Activated CD8-positive, alpha-beta memory T cell treated with anti-CD3 and anti-CD28 coated beads, Interleukin-2, amount 50 U/mL, for 24 hours (primary cell): ENCODE results near the gene MED16.

Experiments used
- DNase-seq: peaks from one replicate; pipeline ENCODE4 v3.0.0-alpha.2; 2020; ENCODE audit errors: extremely low read depth

MED16 gene, protein sequence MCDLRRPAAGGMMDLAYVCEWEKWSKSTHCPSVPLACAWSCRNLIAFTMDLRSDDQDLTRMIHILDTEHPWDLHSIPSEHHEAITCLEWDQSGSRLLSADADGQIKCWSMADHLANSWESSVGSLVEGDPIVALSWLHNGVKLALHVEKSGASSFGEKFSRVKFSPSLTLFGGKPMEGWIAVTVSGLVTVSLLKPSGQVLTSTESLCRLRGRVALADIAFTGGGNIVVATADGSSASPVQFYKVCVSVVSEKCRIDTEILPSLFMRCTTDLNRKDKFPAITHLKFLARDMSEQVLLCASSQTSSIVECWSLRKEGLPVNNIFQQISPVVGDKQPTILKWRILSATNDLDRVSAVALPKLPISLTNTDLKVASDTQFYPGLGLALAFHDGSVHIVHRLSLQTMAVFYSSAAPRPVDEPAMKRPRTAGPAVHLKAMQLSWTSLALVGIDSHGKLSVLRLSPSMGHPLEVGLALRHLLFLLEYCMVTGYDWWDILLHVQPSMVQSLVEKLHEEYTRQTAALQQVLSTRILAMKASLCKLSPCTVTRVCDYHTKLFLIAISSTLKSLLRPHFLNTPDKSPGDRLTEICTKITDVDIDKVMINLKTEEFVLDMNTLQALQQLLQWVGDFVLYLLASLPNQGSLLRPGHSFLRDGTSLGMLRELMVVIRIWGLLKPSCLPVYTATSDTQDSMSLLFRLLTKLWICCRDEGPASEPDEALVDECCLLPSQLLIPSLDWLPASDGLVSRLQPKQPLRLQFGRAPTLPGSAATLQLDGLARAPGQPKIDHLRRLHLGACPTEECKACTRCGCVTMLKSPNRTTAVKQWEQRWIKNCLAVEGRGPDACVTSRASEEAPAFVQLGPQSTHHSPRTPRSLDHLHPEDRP

DNA sequence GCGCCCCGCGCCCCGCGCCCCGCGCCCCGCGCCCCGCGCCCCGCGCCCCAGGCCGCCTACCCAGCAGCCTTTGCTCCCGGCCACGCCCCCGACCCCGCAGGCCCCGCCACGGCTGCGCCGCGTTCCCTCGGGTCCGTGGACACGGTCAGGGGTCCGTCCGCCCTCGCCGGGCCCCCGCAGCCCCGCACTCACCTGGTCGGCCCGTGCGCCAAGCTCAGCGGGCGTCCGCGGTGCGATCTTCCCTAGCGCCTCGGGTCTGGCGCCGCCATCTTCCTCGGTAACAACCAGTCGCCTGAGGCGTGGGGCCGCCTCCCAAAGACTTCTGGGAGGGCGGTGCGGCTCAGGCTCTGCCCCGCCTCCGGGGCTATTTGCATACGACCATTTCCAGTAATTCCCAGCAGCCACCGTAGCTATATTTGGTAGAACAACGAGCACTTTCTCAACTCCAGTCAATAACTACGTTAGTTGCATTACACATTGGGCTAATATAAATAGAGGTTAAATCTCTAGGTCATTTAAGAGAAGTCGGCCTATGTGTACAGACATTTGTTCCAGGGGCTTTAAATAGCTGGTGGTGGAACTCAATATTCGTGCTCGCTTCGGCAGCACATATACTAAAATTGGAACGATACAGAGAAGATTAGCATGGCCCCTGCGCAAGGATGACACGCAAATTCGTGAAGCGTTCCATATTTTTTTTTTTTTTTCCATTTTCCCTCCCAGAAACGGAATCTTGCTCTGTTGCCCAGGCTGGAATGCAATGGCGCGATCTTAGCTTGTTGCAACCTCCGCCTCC lies at the start of gene MED16, which contains the start of gene RNU6-9:
TSS of gene MED16 (minus strand) at position 294 of the 796 bp plus-strand sequence. CDS start 2,056 bp downstream, outside the sequence.
TSS of gene RNU6-9 (plus strand) at position 591 of the 796 bp plus-strand sequence.
- DNase-seq = peak; percentile 67

DNA sequence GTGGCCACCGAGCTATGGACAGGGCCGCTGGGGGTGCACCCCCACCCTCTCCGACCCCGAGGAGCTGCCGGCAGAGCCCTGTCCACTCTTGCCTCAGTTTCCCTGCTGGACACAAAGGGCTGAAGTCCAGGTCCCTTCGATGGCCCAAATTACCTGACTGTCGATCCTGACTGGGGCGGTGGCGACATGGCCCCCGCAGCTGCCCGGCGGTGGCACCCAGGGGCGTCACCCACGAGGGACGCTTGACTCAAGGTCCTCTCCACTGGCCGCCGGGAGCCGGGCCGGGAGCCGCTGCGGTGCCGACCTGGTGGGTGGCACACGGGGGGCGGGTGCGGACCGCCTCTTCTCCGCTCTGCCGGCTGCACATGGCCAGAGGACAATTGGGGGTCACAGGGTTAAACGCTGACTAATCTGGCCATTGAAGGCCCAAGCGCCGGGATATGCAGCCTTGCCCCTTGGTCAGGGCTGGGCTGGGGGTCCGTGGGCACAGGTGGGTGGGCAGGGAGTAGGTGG lies 49.2 kb upstream of the MED16 start:
- DNase-seq = no peak

DNA sequence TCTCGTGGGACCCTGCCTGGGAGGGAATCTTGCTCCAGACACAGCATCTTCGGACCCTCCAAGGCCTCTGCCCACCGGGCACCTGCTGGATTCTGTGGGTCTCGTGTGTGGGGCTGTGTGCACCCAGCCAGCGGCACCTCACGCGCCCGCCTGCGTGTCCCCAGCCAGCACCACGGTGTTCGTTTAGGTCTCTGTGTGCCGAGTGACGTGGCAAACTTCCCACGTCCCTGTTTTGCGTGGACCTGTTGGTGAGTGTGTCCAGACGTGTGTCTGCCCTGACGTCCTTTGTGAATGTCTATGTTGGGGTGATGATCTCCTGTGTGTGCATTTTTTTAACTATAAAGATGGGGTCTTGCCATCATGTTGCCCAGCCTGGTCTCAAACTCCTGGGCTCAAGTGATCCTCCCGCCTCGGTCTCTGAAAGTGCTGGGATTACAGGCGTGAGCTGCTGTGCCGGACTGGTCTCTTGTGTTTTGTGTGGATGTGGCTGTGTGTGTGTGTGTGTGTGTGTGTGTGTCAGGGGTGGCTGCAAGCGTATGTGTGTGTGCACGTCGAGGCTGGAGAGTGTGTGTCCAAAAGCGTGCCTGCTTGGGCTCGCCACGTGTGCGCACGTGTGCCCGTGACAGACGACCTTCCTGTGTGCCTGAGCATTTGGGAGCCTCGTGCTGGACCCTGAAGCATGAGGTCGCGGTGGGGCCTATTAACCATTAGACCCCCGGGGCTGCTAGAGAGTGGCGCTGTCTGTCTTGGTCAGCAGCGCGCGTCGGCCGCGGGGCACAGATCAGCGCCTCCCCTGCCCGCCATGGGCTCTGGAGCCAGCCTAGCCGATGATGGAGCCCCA lies 48.5 kb upstream of the MED16 start:
- no peak for DNase-seq

DNA sequence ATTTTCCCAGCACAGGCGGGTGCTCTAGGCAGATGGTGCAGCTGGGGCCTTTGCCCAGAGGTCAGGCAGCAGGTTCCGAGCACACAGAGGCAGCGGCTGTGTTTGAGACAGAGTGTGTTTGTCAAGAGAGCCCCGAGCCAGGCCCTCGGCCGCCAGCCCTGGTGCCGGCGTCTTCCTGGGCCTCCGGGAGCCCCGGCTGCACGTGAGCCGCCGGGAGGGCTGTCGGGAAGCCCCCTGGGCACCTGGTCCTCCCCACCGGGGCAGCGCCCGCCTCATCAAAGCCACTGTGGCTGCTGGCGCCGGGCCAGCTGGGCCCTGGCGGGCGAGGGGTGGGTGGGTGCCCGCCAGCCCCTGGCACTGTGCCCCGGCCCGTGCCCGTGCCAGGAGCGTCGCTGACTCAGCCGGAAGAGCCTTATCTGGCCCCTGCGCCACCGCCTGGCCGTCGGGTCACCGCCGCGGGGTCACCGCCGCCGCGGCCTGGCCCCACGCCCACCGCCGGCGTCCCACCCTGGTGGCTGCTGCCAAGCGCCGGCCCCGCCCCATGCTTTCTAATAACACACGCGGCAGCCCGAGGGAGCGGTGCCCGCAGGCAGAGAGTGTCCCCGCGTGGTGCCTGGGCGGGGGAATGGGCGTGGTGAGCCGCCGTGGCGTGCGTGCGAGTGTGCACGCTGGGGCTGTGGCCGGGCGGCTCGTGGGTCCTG lies 47.8 kb upstream of the MED16 start:
- no peak for DNase-seq

DNA sequence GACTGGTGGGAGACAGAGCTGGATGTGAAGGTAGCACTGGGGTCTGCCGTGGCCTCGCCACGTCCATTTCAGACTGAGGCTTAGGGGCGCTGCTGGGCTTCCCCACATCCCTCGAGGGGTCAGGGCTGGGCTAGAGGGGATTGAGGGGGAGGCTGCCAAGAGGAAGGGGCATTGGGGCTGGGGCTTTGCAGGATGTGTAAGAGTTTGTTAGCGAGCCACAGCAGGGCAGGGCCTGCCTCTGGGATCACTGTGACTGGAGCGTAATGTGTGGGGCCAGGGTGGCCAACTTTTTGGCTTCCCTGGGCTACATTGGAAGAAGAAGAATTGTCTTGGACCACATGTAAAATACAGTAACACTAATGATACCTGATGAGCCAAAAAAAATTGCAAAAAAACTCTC lies 46.9 kb upstream of the MED16 start:
- DNase-seq = no peak

DNA sequence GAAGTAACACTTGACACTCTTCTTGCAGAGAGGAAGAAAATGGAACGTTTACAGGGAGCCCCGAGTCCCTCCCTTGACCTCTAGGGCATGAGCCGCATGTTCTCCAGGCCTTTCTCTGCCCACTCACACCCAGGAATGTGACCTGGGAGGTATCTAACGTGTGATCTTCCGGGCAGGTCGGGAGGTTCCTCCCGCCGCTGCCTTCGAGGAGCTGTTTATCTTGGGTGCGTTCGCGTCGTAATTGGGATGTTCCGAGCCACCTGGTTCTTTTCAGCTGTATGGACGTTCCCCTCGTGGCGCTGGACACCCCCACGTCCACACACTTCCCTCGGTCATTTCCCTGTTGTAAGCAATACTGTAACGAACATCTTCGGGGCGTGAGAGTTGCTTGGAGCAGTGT lies 46.5 kb upstream of the MED16 start:
- no peak for DNase-seq

DNA sequence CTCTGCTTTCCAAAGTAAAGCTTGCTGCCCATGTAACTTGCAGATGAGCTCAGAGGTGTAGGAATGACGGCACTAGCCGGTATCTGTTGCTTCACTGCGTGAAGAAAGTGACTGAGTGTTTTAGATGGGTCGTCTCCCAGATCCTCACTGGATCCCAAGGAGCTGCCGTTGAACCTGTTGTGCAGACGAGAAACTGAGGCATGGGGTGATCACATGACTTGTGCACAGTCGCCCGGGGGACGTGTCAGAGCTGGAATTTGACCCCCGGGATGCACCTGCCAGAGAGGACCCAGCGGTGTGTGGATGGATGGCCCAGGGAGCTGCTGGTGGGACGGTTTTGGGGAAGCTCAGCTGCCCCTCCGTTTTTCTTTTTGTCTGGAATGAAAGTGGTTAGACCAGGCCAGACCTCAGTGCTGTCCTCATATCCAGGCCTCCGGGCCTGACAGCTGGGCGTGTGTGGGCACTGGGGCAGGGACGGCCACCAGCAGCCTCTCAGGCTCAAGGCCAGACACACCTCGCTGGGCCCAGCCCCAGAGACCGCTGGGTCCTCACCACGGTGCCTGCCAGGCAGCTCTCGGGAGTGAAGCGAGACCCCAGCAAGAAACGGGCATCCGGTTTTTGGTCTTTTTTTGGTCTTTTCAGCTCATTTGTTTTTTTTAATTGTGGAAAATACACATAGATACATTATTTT lies 45.4 kb upstream of the MED16 start:
- DNase-seq = no peak

DNA sequence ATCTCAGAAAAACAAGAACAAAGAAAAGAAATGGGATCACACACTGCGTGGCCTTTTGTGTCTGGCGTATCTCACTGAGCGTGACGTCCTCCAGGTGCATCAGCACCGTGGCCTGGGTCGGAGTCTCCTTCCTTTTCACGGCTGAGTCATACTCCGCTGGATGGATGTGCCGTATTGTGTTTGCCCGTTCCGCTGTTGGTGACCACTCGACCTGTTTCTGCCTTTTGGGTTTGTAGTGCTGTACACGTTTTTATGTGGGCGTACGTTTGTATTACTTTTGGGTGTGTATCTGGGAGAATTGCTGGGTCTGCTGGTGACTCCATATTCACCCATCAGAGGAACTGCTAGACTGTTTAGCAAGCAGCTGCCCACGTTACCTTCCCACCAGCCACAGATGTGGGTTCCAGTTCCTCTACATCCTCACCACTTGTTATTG lies 44.3 kb upstream of the MED16 start:
- DNase-seq = no peak

DNA sequence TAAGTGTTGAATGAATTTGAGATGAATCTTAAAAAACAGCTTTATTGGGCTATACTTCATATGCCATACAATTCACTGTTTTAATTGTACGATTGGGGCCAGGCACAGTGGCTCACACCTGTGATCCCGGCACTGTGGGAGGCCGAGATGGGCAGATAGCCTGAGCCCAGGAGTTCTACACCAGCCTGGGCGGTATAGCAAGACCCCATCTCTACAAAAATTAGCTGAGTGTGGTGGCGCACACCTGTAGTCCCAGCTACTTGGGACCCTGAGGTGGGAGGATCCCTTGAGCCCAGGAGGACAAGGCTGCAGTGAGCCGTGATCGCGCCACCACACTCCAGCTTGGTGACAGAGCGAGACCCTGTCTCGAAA lies 43.2 kb upstream of the MED16 start:
- no peak for DNase-seq

DNA sequence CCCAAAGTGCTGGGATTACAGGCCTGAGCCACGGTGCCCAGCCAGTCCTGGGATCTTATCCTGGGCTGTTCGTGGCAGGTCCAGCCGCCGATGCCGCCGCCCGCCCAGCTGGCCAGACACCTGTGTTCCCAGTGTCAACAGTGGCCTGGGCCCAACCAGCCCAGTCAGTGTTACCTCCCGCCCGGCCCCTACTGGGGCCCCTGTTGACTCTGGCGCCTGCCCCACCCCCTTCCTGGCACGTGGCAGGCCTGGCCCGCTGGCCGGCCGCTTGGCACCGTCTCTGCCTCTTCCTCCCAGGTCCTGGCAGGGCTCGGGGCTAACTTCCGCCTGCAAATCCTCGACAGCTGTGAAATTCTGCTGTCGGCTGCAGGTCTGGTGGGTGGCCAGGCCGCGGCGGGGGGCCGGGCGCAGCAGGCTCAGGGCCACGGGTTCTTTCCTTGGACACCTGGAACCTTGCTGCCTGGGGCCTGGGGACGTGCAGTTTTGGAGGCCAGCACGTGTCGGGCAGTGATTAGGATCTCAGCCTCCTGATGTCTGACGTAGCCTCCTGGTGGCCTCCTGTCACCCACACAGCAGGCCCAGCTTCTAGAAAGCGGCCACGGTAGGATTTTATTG lies 42.0 kb upstream of the MED16 start:
- DNase-seq = no peak

DNA sequence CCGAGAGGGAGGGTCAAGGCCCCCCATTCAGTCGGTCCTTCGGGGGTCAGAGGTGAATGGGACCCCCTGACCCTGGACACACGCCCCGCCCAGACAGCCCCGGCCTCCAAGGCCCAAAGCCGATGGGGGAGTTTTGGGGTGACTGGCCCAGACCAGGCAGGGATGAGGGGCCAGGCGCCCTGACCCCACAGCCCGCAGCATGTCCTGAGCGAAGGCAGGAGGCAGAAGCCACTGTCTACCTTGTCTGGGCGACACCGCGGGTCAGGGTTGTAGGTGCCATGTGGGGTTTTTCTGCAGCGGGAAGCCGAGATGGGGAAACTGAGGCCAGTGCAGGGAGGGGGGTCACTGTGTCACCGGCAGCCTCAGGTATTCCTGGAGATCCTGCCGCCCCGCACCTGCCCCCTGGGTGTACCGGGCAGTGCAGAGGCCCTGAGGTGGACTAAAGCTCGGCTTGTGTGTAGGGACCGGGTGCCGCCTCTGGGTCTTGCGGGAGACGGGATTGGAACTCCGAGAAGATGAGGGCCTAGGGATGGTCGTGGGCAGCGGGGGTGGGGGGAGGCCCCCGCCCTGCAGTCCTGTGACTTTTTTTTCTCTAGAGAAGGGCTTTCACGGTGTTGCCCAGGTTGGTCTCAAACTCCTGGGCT lies 41.3 kb upstream of the MED16 start:
- no peak for DNase-seq

DNA sequence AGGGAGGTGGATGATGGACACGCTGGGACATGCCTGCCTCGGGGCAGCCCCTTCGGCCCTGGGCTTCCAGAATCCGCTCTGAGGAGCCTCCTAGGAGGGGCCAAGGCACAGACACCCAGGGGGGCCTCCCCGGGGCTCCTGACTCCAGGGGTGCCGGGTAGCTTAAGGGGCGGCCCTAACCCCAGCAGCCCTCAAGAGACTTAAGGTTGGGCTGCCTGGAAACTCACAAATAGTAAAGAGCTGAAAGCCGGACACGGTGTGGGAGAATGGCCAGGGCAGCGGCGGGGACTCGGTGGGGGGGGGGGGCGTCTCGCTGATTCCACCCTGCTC lies 40.5 kb upstream of the MED16 start:
- DNase-seq = no peak

DNA sequence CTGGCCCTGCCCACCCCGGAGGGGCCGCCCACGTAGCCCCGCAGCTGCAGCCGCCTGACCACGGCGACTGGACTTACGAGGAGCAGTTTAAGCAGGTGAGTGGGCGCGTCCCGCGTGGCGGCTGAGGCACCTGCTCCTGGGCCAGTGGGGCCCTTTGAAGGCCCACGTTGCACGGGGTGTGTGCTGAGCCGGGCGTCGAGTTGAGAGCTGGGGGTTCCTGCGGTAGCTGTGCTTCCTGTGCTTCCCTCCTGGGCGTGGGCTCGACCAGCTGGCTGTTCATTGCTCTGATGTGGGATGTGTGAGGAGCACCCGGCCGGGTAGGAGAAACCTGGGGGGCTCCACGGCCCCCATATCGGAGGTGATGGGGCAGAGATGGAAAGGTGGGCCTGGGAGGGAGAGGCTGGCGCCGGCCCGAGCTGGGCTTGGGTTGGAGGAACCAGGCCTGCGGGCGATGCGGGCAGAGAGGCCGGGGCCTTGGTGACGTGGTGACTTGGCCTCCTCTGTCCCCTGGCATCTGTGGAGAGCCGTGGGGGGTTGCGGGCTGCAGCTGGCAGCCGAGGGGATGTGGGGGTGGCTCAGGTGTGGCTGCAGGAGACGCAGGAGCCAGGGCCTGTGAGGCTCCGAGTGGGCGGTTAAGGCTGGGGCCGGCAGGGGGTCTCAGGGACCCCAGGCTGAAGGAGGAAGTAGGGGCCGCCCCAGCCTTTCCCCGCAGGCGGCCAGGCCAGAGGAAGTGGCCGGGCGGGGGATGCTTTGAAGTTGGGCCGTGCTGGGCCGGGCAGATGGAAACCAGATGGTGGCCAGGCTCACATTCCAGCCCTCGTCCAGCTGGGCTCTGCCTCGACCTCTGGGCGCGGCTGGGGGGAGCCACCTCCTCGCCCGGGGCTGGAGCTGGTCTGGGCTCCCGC lies 39.9 kb upstream of the MED16 start:
- DNase-seq = no peak

DNA sequence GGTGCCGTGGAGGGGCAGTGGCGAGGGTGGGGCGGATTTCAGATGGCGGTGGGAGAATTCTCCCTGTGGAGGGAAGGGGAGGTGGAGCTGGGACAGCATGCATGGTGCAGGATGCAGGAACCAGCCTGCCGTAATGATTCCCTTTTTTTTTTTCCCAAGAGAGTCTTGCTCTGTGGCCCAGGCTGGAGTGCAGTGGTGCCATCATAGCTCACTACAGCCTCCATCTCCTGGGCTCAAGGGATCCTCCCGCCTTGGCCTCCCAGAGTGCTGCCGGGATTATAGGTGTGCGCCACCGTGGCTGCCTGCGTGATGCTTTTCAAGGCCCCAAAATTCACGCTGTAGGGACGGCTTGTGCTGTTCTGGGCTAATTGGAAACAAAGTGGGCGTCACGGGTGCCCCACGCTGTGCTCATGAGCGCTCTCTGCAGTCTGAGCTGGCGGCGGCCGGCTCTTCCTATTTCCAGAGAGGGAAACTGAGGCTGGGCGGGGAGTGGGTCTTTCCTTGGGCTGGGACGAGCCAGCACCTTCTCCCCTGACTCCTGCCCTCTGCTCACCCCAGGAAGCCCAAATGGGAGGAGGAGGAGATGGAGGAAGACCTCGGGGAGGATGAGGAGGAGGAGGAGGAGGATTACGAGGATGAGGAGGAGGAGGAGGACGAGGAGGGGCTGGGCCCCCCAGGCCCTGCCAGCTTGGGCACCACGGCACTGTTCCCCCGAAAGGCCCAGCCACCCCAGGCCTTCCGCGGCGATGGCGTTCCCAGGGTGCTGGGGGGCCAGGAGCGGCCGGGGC lies 39.1 kb upstream of the MED16 start:
- DNase-seq = no peak

DNA sequence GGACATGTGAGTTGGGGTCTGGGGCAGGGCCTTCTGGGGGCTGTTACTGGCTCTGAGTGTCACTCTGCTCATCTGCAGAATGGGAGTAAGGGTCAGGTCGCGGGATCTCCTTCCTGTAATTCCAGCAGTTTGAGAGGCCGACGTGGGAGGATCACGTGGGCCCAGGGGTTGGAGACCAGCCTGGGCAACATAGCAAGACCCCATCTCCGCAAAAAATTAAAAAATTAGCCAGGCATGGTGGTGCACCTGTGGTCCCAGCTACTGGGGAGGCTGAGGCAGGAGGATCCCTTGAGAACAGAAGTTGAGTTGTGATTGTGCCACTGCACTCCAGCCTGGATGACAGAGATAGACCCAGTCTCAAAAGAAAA lies 36.9 kb upstream of the MED16 start:
- DNase-seq = no peak

DNA sequence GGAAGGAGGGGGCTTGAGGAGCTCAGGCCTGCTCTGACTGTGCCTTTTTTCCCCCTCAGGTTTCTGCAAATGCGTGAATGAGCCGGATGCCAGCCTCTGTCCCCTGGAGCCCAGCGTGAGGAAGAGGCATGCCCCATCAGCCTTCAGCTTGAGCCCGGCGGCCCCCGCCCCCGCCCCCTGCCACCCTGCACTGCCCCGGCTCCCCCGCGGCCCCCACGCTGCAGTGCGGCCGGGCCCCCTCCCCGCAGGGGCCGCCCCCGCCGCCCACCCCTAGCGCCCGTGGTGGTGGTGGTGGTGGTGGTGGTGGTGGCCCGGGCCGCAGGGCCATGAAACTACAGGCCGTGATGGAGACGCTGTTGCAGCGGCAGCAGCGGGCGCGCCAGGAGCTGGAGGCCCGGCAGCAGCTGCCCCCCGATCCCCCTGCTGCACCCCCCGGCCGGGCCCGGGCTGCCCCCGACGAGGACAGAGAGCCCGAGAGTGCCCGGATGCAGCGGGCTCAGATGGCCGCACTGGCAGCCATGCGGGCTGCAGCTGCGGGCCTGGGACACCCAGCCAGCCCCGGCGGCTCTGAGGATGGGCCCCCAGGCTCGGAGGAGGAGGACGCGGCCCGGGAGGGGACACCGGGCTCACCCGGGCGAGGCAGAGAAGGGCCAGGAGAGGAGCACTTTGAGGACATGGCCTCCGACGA lies 36.4 kb upstream of the MED16 start:
- no peak for DNase-seq
